Spinal cord (tissue), 10 donors: ENCODE data around the gene RNF220. TPM values are rescaled to one million over a fixed set of nuclear protein-coding genes. Genes with fewer than 3 reads are reported as not detected.
A peak's percentile ranks its signal among the peaks of the same experiment; 100 is the strongest.

Experiments used
- DNase-seq, 6 donors: peaks; one replicate each; pipeline versions ENCODE4 v3.0.0 to v3.0.0-alpha.2; 2013 to 2015; ENCODE audit warnings: low spot score in 6 of 6, low read depth in 4 of 6
- H3K27ac ChIP-seq: one replicate; pipeline ENCODE4 v1.5.1; 2013; ENCODE audit warnings: low read depth, low read length, control low read depth
- H3K27me3 ChIP-seq: one replicate; pipeline ENCODE4 v1.6.1; 2013; ENCODE audit warnings: low read length; ENCODE audit not compliant: control insufficient read depth, insufficient read depth
- H3K36me3 ChIP-seq: one replicate; pipeline ENCODE4 v1.6.1; 2013; ENCODE audit warnings: low read length; ENCODE audit not compliant: control insufficient read depth, insufficient read depth
- H3K4me1 ChIP-seq: one replicate; pipeline ENCODE4 v1.6.1; 2013; ENCODE audit warnings: low read length; ENCODE audit not compliant: control insufficient read depth, insufficient read depth
- H3K4me3 ChIP-seq: one replicate; pipeline ENCODE4 v1.5.1; 2013; ENCODE audit warnings: low read depth, low read length, control low read depth
- H3K9me3 ChIP-seq: one replicate; pipeline ENCODE4 v1.6.1; 2013; ENCODE audit warnings: low read length; ENCODE audit not compliant: control insufficient read depth, insufficient read depth
- WGBS: methylation state at CpG from one replicate; pipeline ENCODE4 v1.1.5; 2013; ENCODE audit warnings: missing lambda C conversion rate; ENCODE audit not compliant: insufficient coverage; 5-methylcytosine and 5-hydroxymethylcytosine counted together
- polyA plus RNA-seq, 2 donors: library from polyadenylated mRNA; unstranded; fragments of 120-200 nt; gene quantifications; one replicate each; pipeline ENCODE4 v1.2.1, GENCODE V29; 2013; ENCODE audit not compliant: insufficient read length in 2 of 2
- total RNA-seq, 2 donors: library from RNA; depleted of rRNA in 1 of 2; stranded (reverse); fragments of 120-200 nt in 1 of 2; fragments of >200 nt in 1 of 2; gene quantifications; one replicate each; pipeline versions ENCODE4 v1.2.3 to v1.2.4, GENCODE V29; 2013 to 2014
- donor health status: healthy.

The RNF220 gene
- total and polyA plus RNA-seq, 4 donors = 43.0 to 123 (median 99.5) TPM

DNA sequence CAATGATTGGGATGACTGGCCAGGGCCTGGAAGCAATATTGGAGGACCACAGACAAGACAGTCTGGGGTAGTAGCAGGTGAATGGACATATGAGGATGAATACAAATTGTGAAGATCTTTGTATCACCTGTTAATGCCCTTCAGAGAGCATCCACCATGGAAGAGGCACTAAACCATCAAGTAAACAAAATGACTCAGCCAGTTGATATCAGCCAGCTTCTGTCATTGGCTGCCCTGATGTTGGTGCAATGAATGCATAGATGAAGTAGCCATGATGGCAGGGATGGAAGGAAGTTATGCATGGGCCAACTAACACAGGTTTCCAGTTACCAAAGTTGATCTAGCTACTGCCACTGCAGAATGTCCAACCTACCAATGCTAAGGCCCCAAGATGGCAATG, 33.8 kb upstream of the RNF220 start:
- no peak overlapping the region for H3K27ac ChIP-seq
- H3K4me1 ChIP-seq = no peaks in the 10 kb centered on the region
- DNase-seq = no peak
- no peak overlapping the region for H3K4me3 ChIP-seq
- H3K36me3 ChIP-seq = no peaks in the 10 kb centered on the region
- no peaks in the 10 kb centered on the region for H3K9me3 ChIP-seq
- no peaks in the 10 kb centered on the region for H3K27me3 ChIP-seq

DNA sequence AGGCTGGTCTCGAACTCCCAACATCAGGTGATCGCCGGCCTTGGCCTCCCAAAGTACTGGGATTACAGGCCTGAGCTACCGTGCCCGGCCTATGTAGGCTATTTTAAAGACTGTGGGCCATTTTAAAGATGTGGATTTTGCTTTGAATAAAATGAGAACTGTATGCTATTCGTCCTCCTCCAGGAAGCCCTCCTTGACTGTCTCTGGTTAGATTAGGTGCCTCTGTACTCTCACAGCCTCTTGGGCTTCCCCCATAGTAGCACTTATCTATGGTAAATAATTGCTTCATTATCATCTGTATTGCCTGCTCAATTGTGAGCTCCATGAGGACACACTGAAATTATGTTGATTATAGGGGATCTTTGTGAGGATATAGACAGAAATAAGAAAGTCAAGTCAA, 29.5 kb upstream of the RNF220 start:
- H3K27ac ChIP-seq = no peak overlapping the region
- peaks cover 7% of the 10 kb centered on the region for H3K4me1 ChIP-seq
- DNase-seq = no peak
- no peaks in the 10 kb centered on the region for H3K9me3 ChIP-seq
- peaks cover 6% of the 10 kb centered on the region for H3K27me3 ChIP-seq
- no peak overlapping the region for H3K4me3 ChIP-seq
- H3K36me3 ChIP-seq = no peaks in the 10 kb centered on the region
- 92% methylated on average over 6 of the region's 6 CpGs for WGBS

DNA sequence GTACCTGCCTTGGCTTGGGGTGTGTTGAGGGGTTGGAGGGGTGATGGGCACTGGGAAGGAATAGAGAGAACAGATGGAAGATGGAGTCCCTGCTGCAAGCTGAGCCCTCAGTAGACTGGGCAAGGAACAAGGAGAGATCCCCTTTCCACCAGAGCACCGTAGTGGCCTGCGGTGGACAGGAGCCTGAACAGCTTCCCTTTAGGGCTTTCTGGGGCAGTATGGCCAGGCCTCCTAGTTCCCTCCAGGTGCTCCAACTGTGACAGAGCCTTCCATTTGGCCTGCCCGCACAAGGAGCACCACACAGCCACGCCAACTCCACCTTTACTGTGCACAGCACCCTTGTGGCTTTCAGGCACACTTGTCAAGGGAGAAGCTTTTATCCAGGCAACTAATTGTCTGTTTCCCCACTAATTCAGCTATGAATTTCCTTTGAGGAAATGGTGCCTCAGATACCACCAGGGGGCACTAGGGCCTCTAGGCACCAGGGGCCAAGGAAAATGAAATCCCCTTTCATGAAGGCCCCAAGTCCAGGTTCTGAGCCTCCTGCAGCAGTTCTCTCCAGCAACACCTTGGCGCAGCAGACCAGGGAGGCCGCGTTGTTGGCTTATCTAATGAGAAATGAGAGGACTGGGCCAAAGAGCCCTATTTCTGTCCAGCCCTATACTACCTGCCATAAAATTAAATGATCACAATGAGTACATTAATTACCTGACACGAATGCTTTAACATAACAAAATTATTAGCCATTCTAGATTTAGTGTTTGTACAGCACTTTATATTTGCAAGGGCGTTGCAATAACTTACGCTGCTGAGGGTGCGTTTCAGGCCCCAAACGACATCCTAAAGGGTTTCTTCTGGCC, 26.9 kb upstream of the RNF220 start:
- Histone ChIP-seq H3K4me3 (no peak overlapping the region), H3K4me1 (peaks cover 7% of the 10 kb centered on the region), H3K9me3 (no peaks in the 10 kb centered on the region), H3K27ac (no peak overlapping the region), H3K36me3 (no peaks in the 10 kb centered on the region), H3K27me3 (peaks cover 8% of the 10 kb centered on the region)
- peak in 3 of 6 donors; percentile 33 to 66 (median 54) for DNase-seq
- WGBS = 65% methylated on average over 8 of the region's 12 CpGs

DNA sequence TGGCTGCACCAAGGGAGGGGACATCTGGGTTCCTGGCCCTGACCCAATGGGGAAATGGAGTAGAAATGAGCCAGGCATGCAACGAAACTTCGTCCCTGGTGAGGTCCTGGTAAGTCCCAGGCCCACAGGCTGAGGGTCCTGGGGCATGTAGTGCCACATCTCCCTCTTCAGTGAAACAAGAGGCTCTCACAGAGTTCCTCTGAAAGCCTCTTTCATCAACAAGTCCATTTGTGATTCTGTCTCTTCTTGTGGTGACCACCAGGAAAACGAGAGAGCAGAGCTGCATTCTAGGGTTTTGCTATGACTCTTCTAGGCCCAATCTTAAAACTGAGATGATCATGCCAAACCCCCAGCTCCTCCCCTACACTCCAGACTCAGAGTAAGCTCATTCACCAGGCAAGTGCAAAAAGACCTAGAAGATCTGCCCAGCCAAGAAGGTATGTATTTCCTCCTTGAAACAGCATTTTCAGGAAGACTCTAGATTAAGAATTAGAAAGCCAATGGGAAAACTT, 24.3 kb upstream of the RNF220 start:
- Histone ChIP-seq H3K27me3 (peaks cover 8% of the 10 kb centered on the region), H3K9me3 (no peaks in the 10 kb centered on the region), H3K27ac (no peak overlapping the region), H3K4me1 (peaks cover 7% of the 10 kb centered on the region), H3K36me3 (no peaks in the 10 kb centered on the region), H3K4me3 (no peak overlapping the region)
- DNase-seq = no peak
- WGBS = 95% methylated on average over 2 of the region's 3 CpGs

DNA sequence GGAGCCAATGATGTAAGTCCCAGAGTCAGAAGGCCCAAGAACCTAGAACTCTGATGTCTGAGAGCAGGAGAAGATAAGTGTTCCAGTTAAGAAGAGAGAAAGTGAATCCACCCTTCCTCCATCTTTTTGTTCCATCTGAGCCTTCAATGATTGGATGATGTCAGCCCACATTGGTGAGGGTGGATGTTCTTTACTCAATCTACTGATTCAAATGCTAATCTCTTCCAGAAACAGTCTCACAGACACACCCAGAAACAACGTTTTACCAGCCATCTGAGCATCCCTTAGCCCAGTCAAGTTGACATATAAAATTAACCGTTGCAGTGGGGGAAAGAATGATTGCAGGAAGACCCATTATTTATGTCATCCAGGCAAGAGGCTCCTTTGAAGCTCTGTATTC, 16.5 kb upstream of the RNF220 start:
- Histone ChIP-seq H3K4me3 (no peak overlapping the region), H3K9me3 (no peaks in the 10 kb centered on the region), H3K36me3 (no peaks in the 10 kb centered on the region), H3K4me1 (no peaks in the 10 kb centered on the region), H3K27me3 (peaks cover 8% of the 10 kb centered on the region), H3K27ac (no peak overlapping the region)
- no CpG with 5 or more reads among the region's 2 CpGs for WGBS
- no peak for DNase-seq

DNA sequence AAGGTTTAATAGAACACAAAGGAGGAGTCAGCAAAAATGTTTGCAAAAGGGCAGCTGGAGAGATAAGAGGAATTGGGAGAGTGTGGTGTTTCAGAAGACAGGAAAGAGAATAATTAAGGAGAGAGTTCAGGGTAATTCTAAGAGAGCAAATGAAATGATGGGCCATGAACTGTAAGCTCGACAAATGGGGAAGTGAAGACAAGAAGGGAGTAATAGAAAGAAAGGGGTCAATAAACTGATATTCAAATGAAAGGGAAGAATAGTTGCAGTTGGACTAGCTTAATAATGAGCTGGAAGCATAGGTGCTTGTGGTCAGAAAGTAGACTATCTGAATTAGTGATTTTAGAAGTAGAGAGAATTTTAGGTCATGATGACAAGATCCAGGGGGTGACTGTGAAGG, 15.6 kb upstream of the RNF220 start:
- 80% methylated on average over 1 of the region's 1 CpG for WGBS
- no peak for DNase-seq
- Histone ChIP-seq H3K27ac (no peak overlapping the region), H3K4me1 (no peaks in the 10 kb centered on the region), H3K9me3 (no peaks in the 10 kb centered on the region), H3K36me3 (no peaks in the 10 kb centered on the region), H3K27me3 (peaks cover 8% of the 10 kb centered on the region), H3K4me3 (no peak overlapping the region)

DNA sequence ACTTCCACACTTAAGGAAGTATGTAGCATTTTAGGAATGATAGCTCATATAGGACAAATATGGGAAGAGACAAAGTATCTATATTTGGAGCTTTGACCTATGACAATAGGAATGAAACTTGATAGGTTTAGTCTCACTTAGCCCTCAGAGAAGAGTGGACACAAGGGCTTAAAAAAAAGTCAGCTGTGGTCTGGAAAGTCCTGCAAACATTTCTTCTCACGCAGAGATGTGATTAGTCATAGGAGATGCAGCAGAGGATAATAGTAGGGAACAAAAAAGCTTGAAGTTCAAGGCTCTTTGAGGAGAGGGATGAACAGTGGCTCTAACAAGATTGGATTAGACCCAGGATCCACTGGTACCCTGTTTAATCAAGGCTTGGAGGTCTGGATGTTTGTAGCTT, 14.8 kb upstream of the RNF220 start:
- WGBS = 67% methylated on average over 1 of the region's 1 CpG
- H3K27ac ChIP-seq = no peak overlapping the region

DNA sequence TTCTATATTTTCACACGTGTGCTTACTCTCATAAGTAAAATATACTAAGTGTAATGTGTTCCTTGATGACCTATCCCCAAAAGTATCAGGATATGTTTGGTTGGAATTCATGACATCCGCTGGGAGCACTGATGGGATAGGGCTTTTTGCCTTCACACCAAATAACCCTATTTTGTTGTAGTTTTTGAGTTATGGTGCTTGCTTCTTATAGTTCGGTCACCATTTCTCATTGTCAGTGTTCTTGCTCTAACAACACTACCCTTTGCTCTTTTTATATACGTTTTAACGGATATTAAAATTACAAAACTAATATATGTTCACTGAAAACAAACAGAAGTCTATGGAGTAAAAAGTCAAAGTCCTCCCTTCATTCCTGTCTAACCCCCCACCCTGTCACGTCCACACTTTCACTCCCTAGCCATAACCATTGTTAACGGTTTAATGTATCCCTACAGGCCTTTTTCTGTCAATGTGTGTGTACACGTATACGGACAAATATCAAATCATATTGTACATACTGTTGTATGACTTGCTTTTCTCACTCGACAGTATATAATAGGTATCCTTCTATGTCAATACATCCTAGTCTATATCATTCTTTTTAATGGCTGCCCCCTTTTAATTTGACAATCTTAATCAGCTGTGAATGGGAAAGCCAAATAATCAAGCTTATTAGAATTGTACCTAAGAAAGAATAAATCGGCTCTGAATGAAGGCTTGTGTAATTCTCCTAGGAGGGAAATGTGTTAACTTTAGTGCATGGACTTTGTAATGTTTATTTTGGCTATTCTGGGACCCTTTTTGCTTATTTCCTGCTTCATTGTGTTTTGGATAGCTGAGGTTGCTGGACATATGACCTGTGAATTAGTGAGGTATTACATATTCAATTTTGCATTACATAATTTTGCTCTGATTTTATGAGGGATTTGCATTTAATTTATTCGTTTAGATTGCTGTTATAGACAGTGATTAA, 3.5 kb upstream of the RNF220 start:
- no CpG with 5 or more reads among the region's 12 CpGs for WGBS
- H3K4me3 ChIP-seq = no peak overlapping the region
- no peaks in the 10 kb centered on the region for H3K9me3 ChIP-seq
- H3K27me3 ChIP-seq = peaks cover 49% of the 10 kb centered on the region
- H3K4me1 ChIP-seq = peaks cover 13% of the 10 kb centered on the region
- no peaks in the 10 kb centered on the region for H3K36me3 ChIP-seq
- DNase-seq = no peak
- no peak overlapping the region for H3K27ac ChIP-seq

More for the DNA sequence above, 14.8 kb upstream of the RNF220 start:
- Histone ChIP-seq H3K4me1 (no peaks in the 10 kb centered on the region), H3K4me3 (no peak overlapping the region), H3K9me3 (no peaks in the 10 kb centered on the region), H3K36me3 (no peaks in the 10 kb centered on the region), H3K27me3 (peaks cover 8% of the 10 kb centered on the region)
- no peak for DNase-seq

DNA sequence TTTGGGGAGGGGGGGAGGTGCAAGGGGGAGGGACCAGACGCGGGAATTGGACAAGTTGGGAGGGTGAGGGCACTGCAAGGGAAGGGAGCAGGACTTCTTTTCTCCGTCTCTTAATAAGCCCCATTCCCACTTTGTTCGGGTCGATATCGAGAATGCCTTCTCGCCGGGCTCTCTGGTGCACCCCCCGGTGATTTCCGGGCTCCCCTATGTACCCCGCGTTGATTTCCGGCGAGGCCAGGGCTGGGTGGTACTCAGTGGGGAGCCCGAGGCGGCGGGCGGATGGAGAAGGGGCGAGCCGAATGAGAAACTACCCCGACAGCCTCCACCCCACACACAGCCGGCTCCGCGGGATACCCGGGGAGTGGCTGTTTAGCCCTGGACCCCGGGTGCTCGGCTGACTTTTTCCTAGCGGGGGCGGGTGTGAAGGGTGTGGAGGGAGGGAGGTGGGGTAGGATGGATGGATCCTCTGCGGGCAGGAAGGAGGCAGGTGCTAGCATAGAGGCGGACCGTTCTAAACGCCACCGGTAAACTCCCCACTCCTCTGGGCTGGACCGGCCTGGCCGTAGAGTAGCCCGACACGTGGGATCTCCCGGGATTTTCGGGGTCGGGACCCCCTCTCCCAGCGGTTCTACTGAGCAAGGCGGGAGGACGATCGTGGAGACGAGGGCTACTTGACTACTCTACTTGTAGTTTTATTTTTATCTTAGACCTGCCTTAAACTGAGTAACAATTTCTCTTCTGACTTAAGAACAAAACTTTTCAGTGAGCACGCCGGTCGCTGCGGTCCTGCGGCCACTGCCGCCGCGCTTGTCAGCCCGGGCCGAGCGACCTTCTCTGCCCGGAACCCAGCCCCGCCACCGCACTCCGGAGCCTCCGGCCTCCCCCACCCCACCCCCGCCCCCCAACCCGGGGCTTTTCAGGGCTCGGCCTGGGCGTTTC, 1.0 kb downstream of the RNF220 start:
- peak overlapping the region; percentile 76 for H3K4me3 ChIP-seq
- peak in 2 of 6 donors; percentile 3 to 50 for DNase-seq
- H3K27ac ChIP-seq = peak overlapping the region; percentile 88
- no peaks in the 10 kb centered on the region for H3K36me3 ChIP-seq
- H3K27me3 ChIP-seq = peaks cover 71% of the 10 kb centered on the region
- 0% methylated on average over 42 of the region's 66 CpGs for whole genome bisulfite sequencing
- H3K4me1 ChIP-seq = peaks cover 32% of the 10 kb centered on the region
- H3K9me3 ChIP-seq = no peaks in the 10 kb centered on the region
